Mucosa of descending colon (tissue), 3 donors: ENCODE results near the gene ACTR10. TPM values are rescaled to one million over a fixed set of nuclear protein-coding genes. Genes with fewer than 3 reads are reported as not detected.
A peak's percentile ranks its signal among the peaks of the same experiment; 100 is the strongest.

Source experiments
- ATAC-seq: fragments of 200-7000 bp; cut with Tn5 transposase; one replicate; pipeline ENCODE4 v1.9.1; 2020; ENCODE audit warnings: mild to moderate bottlenecking, moderate library complexity
- DNase-seq, 3 donors: peaks; one replicate each; pipeline ENCODE4 v3.0.0-alpha.2; 2020
- H3K36me3 ChIP-seq: fragments of 200-600 bp; one replicate; pipeline ENCODE4 v1.8.0; 2021; ENCODE audit warnings: low read depth, mild to moderate bottlenecking
- H3K4me1 ChIP-seq: fragments of 200-600 bp; one replicate; pipeline ENCODE4 v1.8.0; 2021; ENCODE audit warnings: low read depth, mild to moderate bottlenecking
- H3K4me3 ChIP-seq: fragments of 200-600 bp; one replicate; pipeline ENCODE4 v1.8.0; 2021; ENCODE audit warnings: mild to moderate bottlenecking
- H3K9me3 ChIP-seq: fragments of 200-600 bp; one replicate; pipeline ENCODE4 v1.8.0; 2021; ENCODE audit warnings: mild to moderate bottlenecking
- CTCF ChIP-seq: fragments of 200-600 bp; IDR thresholded peaks from one replicate; pipeline ENCODE4 v1.8.0; 2022; ENCODE audit warnings: antibody characterized with exemption, mild to moderate bottlenecking
- intact Hi-C, 2 donors: fragments of 100-400 bp; cut with DNase I in 1 of 2; cut with micrococcal nuclease in 1 of 2; formaldehyde crosslinking; loops; one replicate each; pipeline versions ENCODE4 v1.11.0 to v1.11.1; 2022; cut with DNase I, micrococcal nuclease
- long read RNA-seq, 2 donors: library from polyadenylated mRNA; unstranded; transcript quantifications; one replicate each; pipeline ENCODE4 v2.0.0, GENCODE V29; 2019 to 2021
- total RNA-seq, 3 donors: library from RNA; stranded (reverse); fragmentation: NEBNext Ultra II Directional in 2 of 3; extraction: Animal tissue kit (Norgen Biotek cat#: 25700) in 2 of 3; gene quantifications; one replicate each; pipeline versions ENCODE4 v1.2.1 to v1.2.4, GENCODE V29; 2021 to 2023
- donor health status: DM: no; HTN: no; CAD: no; lungs with moderate emphysema.
- donor health status: DM: no; HTN: no; CAD: no.
- donor health status: DM: no; HTN: yes; CAD: no.

ACTR10 gene
- 10 to 100 TPM; 53.1 to 56.5 (median 54.1) TPM for total RNA-seq
- long read RNA-seq, donor 1, transcript ACTR10-201 (13 exons, 2,419 nt), result major isoform, 75 of 79 reads
- long read RNA-seq, donor 1, partial matches to known transcripts, result 1 of 79 reads
- long read RNA-seq, donor 1, other reads (novel, unspliced or antisense), result 3 of 79 reads
- long read RNA-seq, donor 2, transcript ACTR10-201 (13 exons, 2,419 nt), result major isoform, 79 of 92 reads
- long read RNA-seq, donor 2, partial matches to known transcripts, result 3 of 92 reads
- long read RNA-seq, donor 2, other reads (novel, unspliced or antisense), result 9 of 92 reads

- intact Hi-C loops, result no loop called here
- H3K9me3 ChIP-seq, result no peaks in the 10 kb centered on the region
- H3K4me1 ChIP-seq, result peaks cover 17% of the 10 kb centered on the region
- ATAC-seq (peak; percentile 98), DNase-seq (peak; percentile 91 to 95 (median 92))
- peak within 1 kb of the TSS; percentile 75 for H3K4me3 ChIP-seq
- H3K36me3 ChIP-seq, result no peaks in the 10 kb centered on the region
- TF ChIP-seq CTCF, result no peak
These were observed at the start of gene ACTR10 for GRCh38 chr14:58199726-58200479. ACTR10 (plus strand) TSS chr14:58200149; CDS start chr14:58200218, 69 bp downstream.

GRCh38 chr14:58150243-58150805 is 49.6 kb upstream of the ACTR10 start:
- DNase-seq (no peak), ATAC-seq (no peak)
- H3K4me3 ChIP-seq, result no peak overlapping the region
- H3K36me3 ChIP-seq, result no peaks in the 10 kb centered on the region
- no peak for TF ChIP-seq CTCF
- intact Hi-C loops, result no loop called here
- no peaks in the 10 kb centered on the region for H3K9me3 ChIP-seq
- peaks cover 7% of the 10 kb centered on the region for H3K4me1 ChIP-seq

GRCh38 chr14:58151133-58152013 is 48.6 kb upstream of the ACTR10 start:
- ATAC-seq, result peak; percentile 69
- no peak for TF ChIP-seq CTCF
- intact Hi-C loops, result no loop called here
- peak in 2 of 3 donors; percentile 21 to 56 for DNase-seq
- Histone ChIP-seq H3K4me3 (peak overlapping the region; percentile 21), H3K9me3 (no peaks in the 10 kb centered on the region), H3K4me1 (peaks cover 7% of the 10 kb centered on the region), H3K36me3 (no peaks in the 10 kb centered on the region)

- ATAC-seq, result peak; percentile 99
- no peaks in the 10 kb centered on the region for H3K9me3 ChIP-seq
- intact Hi-C loops, result no loop called here
- no peaks in the 10 kb centered on the region for H3K36me3 ChIP-seq
- peaks cover 7% of the 10 kb centered on the region for H3K4me1 ChIP-seq
- peak; percentile 86 to 91 (median 89) for DNase-seq
- H3K4me3 ChIP-seq, result peak within 1 kb of the TSS; percentile 21
- no peak for TF ChIP-seq CTCF
These were observed 47.7 kb upstream of the ACTR10 start, which contains the start of gene ARMH4 for GRCh38 chr14:58152014-58152857. ARMH4 (minus strand) TSS chr14:58152213; CDS start chr14:58139358, 12,855 bp downstream.
